ENCODE data around the gene ICE2. TPM values are rescaled to one million over a fixed set of nuclear protein-coding genes. Genes with fewer than 3 reads are reported as not detected.

Gene ICE2
- polyA plus RNA-seq, 1 donor = 41.1 TPM

DNA sequence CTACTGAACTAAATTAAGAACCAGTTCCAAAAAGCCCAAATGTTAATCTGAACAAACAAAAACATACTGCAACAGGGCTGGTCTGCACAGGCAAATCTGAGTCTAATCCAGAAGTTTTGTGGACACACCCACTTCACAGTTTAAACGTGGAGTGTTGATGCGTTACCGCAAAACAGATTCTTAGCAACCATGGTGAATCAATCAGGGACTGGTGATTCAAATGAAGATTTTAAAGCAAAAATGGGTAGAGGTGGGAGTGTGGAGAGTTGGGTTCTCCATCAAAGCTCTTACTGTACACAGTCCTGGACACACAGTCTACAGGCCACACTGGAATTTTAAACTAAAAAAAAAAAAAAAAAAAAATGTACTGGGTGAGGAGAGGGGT, 86.3 kb downstream of the ICE2 start:
- H3K9me3 ChIP-seq (ENCODE audit: control insufficient read depth, low read depth, low read length) = no peaks in the 10 kb centered on the region
- H3K36me3 ChIP-seq (ENCODE audit: control insufficient read depth, insufficient read depth, low read length) = peaks cover 20% of the 10 kb centered on the region
- peaks cover 76% of the 10 kb centered on the region for H3K4me1 ChIP-seq (ENCODE audit: control insufficient read depth, insufficient read depth, low read length)
- H3K27me3 ChIP-seq (ENCODE audit: control insufficient read depth, insufficient read depth, low read length) = no peaks in the 10 kb centered on the region
- H3K27ac ChIP-seq (ENCODE audit: low read length) = peak overlapping the region; percentile 93
- DNase-seq = peak; percentile 60 to 76
- no peak overlapping the region for H3K4me3 ChIP-seq (ENCODE audit: low read length)
- WGBS (ENCODE audit: insufficient coverage, low lambda C conversion rate) = no CpG with 5 or more reads among the region's 3 CpGs

DNA sequence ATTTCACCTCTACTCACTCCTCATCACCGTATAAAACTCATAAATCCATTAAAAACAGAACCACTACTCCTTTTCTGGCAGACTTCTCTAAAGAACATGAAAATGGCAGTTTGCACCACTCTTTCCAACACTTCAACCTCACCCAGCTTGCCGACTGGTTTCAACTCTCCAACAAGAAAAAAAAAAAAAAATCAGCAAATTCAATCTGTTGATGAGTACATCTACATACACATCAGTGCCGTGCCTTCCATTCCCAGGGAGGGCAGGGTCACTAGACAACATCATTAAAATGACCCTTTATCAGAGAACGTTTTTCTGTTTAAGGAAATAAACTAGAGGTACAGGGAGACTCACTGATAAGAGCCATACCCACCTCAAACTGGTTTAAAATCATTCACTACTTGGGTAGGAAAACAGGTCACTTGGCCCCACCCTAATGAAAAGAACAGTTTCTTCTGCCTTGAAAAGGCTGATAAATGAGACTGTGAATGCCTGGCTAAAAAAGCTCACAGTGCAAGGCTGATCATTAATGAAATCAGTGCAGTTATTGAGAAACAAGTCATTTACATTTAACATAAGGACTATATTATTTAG, 87.1 kb downstream of the ICE2 start:
- H3K9me3 ChIP-seq (ENCODE audit: control insufficient read depth, low read depth, low read length) = no peaks in the 10 kb centered on the region
- peak overlapping the region; percentile 93 for H3K27ac ChIP-seq (ENCODE audit: low read length)
- H3K36me3 ChIP-seq (ENCODE audit: control insufficient read depth, insufficient read depth, low read length) = peaks cover 20% of the 10 kb centered on the region
- H3K4me3 ChIP-seq (ENCODE audit: low read length) = no peak overlapping the region
- no CpG with 5 or more reads among the region's 4 CpGs for WGBS (ENCODE audit: insufficient coverage, low lambda C conversion rate)
- peak; percentile 42 to 82 for DNase-seq
- no peaks in the 10 kb centered on the region for H3K27me3 ChIP-seq (ENCODE audit: control insufficient read depth, insufficient read depth, low read length)
- peaks cover 76% of the 10 kb centered on the region for H3K4me1 ChIP-seq (ENCODE audit: control insufficient read depth, insufficient read depth, low read length)

DNA sequence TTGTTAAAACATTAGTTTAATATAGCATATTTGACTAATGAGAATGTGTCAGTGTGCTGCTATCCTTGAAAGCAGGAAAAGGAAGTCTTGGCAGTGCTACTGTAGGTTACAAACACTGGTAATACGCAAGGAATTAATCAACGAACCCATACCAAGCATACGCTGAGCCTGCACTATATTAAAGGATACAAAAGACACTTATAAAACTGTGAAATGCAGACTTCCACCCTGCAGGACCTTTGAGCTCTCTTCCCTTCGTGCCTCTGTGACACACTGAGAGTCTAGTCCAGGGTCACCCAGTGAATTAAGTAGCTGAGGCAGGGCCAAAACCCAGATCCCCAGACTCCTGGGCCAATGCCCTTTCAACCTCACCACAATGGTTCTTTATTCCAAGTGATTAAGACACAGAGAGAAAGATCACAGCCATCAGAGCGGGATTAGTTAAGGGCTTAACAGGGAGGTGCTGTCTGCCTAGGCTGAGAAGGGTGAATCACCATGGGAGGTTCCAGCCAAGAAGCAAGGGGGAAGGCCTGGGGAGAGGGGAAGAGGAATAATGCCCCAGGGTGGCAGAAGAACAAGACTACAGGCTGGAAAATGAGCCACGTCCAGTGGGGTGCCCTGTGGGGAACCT, 88.0 kb downstream of the ICE2 start:
- DNase-seq = peak; percentile 86 to 96
- no peak overlapping the region for H3K4me3 ChIP-seq (ENCODE audit: low read length)
- no CpG with 5 or more reads among the region's 6 CpGs for WGBS (ENCODE audit: insufficient coverage, low lambda C conversion rate)
- H3K27me3 ChIP-seq (ENCODE audit: control insufficient read depth, insufficient read depth, low read length) = no peaks in the 10 kb centered on the region
- H3K9me3 ChIP-seq (ENCODE audit: control insufficient read depth, low read depth, low read length) = no peaks in the 10 kb centered on the region
- peaks cover 17% of the 10 kb centered on the region for H3K36me3 ChIP-seq (ENCODE audit: control insufficient read depth, insufficient read depth, low read length)
- H3K27ac ChIP-seq (ENCODE audit: low read length) = peak overlapping the region; percentile 93
- H3K4me1 ChIP-seq (ENCODE audit: control insufficient read depth, insufficient read depth, low read length) = peaks cover 69% of the 10 kb centered on the region

DNA sequence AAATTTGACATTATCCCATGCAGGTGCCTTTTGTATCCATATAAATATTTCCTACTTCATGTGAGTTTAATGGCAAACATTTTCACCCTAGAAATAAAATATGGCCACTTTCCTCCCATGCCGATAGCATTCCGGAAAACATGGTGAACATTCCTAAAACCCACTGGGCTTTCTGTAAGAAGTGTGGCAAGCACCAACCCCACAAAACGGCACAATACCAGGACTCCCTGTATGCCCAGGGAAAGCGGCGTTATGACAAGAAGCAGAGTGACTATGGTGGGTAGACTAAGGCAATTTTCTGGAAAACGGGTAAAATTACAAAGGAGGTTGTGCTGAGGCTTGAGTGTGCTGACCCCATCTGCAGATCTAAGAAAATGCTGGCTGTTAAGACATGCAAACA, 88.7 kb downstream of the ICE2 start:
- Histone ChIP-seq H3K27ac (ENCODE audit: low read length) (peak overlapping the region; percentile 93), H3K36me3 (ENCODE audit: control insufficient read depth, insufficient read depth, low read length) (peaks cover 12% of the 10 kb centered on the region), H3K4me3 (ENCODE audit: low read length) (no peak overlapping the region), H3K9me3 (ENCODE audit: control insufficient read depth, low read depth, low read length) (no peaks in the 10 kb centered on the region), H3K27me3 (ENCODE audit: control insufficient read depth, insufficient read depth, low read length) (no peaks in the 10 kb centered on the region), H3K4me1 (ENCODE audit: control insufficient read depth, insufficient read depth, low read length) (peaks cover 61% of the 10 kb centered on the region)
- DNase-seq = no peak
- WGBS (ENCODE audit: insufficient coverage, low lambda C conversion rate) = 89% methylated on average over 3 of the region's 6 CpGs

DNA sequence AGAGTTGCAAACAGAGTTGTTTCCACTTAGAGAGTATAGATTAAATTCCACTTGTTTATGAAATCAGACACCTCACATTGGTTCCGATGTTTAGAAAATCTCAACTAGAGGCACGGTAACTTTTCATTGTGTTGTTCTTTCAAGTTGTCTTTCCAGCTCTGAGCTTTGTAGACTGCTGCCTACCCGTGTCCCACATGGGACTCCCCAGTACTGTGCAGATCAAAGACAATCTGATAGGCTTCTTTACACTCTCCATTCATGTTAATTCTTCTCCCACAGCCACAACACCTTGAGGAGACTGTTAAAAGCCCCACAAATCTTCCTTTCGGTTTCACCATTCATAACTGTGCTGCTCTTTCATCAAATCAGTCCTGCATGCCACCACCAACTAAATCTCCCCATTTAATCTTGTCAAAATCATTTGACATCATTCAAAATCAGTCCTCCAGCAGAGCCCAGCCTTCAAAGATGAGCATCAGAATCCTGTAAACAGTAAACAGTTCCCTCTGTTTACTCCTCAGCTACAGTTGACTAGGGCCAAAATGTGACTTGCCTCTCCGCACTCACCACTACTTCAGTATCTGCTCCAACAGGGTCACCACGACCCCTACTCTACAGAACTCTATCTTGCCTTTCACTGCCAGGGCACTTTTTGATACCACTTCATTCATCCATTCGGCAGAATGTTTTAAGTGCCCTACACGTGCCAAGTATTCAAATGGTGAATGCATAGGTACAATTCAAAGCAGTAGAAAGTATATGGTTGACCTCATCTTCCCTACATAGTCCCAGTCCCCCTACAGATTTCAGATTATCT, 89.5 kb downstream of the ICE2 start:
- no peaks in the 10 kb centered on the region for H3K27me3 ChIP-seq (ENCODE audit: control insufficient read depth, insufficient read depth, low read length)
- peaks cover 9% of the 10 kb centered on the region for H3K36me3 ChIP-seq (ENCODE audit: control insufficient read depth, insufficient read depth, low read length)
- peaks cover 54% of the 10 kb centered on the region for H3K4me1 ChIP-seq (ENCODE audit: control insufficient read depth, insufficient read depth, low read length)
- H3K27ac ChIP-seq (ENCODE audit: low read length) = peak overlapping the region; percentile 93
- WGBS (ENCODE audit: insufficient coverage, low lambda C conversion rate) = 0% methylated on average over 1 of the region's 8 CpGs
- DNase-seq = peak in 1 of 2 donors; percentile 66
- H3K9me3 ChIP-seq (ENCODE audit: control insufficient read depth, low read depth, low read length) = no peaks in the 10 kb centered on the region
- no peak overlapping the region for H3K4me3 ChIP-seq (ENCODE audit: low read length)

DNA sequence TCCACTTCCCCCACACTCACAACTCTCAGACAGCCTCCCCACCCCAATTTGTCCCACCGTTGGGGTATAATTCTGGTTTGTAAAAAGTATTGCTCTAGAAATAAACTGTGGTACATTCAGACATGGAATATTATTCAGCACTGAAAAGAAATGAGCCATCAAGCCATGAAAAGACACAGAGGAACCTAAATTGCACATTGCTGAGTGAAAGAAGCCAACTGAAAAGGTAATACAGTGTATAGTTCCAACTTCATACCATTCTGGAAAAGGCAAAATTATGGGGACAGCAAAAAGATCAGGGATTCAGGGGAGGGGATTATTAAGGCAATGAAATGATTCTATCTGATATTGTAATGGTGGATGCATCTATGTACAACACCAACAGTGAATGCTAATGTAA, 91.6 kb downstream of the ICE2 start:
- Histone ChIP-seq H3K9me3 (ENCODE audit: control insufficient read depth, low read depth, low read length) (no peaks in the 10 kb centered on the region), H3K36me3 (ENCODE audit: control insufficient read depth, insufficient read depth, low read length) (peaks cover 29% of the 10 kb centered on the region), H3K4me1 (ENCODE audit: control insufficient read depth, insufficient read depth, low read length) (peaks cover 33% of the 10 kb centered on the region), H3K27me3 (ENCODE audit: control insufficient read depth, insufficient read depth, low read length) (no peaks in the 10 kb centered on the region), H3K4me3 (ENCODE audit: low read length) (no peak overlapping the region), H3K27ac (ENCODE audit: low read length) (no peak overlapping the region)
- DNase-seq = no peak
- no CpG with 5 or more reads among the region's 1 CpG for WGBS (ENCODE audit: insufficient coverage, low lambda C conversion rate)

DNA sequence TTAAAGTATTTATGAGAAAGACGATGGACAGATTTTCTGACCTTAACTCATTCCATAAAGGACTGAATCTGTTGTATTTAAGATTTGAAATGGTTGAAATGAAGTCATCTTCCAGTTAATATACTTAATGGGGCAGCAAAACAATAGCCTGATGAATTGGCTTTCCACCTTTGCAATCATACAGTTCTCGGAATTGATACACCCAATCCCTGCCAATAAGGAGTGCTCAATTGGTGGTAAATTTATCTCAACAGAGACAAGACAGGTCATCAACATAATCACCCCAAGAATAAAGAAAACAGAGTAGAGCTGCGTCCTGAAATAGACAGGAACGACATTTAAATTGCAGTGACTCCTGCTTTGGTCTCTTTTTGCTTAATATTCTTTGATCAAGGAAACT, 92.3 kb downstream of the ICE2 start:
- Histone ChIP-seq H3K4me3 (ENCODE audit: low read length) (no peak overlapping the region), H3K9me3 (ENCODE audit: control insufficient read depth, low read depth, low read length) (no peaks in the 10 kb centered on the region), H3K36me3 (ENCODE audit: control insufficient read depth, insufficient read depth, low read length) (peaks cover 35% of the 10 kb centered on the region), H3K27me3 (ENCODE audit: control insufficient read depth, insufficient read depth, low read length) (no peaks in the 10 kb centered on the region), H3K27ac (ENCODE audit: low read length) (no peak overlapping the region), H3K4me1 (ENCODE audit: control insufficient read depth, insufficient read depth, low read length) (peaks cover 30% of the 10 kb centered on the region)
- WGBS (ENCODE audit: insufficient coverage, low lambda C conversion rate) = 89% methylated on average over 3 of the region's 4 CpGs
- DNase-seq = no peak

DNA sequence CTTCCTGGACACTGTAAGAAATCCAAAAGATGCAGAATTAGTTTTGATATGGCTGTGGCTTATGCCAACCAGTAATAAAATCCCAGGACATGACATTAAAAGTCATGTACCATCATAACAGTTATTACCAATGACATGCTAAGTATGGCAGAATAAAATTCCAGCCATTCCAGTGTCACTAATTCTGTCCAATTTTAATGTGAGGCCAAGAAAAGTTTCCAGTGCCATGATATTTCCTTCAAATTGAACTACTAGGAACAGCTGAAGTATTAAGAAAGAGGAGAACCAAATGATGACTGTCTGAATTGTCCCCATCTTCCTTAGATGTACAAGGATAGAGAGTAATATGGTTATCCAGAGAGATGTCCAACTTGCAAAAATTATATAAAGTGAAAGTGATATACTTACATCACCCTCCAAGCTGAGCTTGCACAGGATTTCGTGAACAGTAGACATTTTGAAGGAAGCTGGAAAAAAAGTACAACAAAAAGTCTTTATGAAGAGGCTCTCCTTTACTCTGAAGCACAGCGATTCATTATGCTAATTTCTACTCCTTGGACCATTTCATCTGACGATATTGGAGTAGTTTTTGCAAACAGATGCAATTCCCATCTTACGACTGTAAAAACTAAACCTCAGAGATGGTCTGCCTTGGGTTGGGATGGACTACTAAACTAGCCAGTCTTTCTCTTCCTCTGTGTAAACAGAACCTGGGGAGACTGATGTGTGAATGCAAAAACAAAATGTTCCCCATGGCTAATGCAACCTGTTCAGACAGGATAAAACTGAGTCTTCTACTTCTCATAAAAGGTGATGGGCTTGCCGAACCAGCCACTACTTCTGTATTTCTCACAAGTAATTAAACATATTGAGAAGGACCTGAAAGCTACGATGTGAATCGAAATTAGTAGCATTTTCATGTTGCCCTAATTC, 93.1 kb downstream of the ICE2 start:
- DNase-seq = no peak
- no peak overlapping the region for H3K4me3 ChIP-seq (ENCODE audit: low read length)
- WGBS (ENCODE audit: insufficient coverage, low lambda C conversion rate) = 100% methylated on average over 2 of the region's 7 CpGs
- H3K27ac ChIP-seq (ENCODE audit: low read length) = no peak overlapping the region
- peaks cover 23% of the 10 kb centered on the region for H3K4me1 ChIP-seq (ENCODE audit: control insufficient read depth, insufficient read depth, low read length)
- peaks cover 43% of the 10 kb centered on the region for H3K36me3 ChIP-seq (ENCODE audit: control insufficient read depth, insufficient read depth, low read length)
- no peaks in the 10 kb centered on the region for H3K27me3 ChIP-seq (ENCODE audit: control insufficient read depth, insufficient read depth, low read length)
- no peaks in the 10 kb centered on the region for H3K9me3 ChIP-seq (ENCODE audit: control insufficient read depth, low read depth, low read length)

DNA sequence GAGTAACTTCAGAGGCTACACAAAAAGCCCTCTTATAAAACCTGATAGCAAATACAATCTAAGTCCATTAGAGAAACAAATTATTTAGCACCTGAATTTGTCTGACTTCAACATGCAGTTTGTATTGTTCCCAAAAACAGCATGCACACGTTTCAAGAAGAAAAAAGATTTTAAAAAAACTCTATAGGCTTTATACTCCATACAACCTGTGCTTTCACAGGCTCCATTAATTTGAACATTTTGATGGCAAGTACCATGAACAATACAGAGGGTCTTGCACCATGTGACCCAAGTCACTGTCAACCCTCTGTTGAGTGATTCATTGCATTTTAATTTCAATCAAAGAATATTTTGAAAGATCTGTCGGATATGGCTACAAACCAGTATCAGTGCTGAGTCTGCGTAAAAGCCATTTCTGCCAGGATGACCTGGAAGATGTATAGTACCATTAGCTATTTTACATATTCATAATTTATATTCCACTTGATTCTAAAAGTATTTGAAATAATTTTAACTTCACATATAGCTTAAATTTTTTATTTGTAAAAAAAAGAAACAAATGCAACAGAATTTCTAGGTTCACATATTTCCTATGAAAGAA, 94.3 kb downstream of the ICE2 start:
- Histone ChIP-seq H3K27me3 (ENCODE audit: control insufficient read depth, insufficient read depth, low read length) (no peaks in the 10 kb centered on the region), H3K36me3 (ENCODE audit: control insufficient read depth, insufficient read depth, low read length) (peaks cover 46% of the 10 kb centered on the region), H3K4me3 (ENCODE audit: low read length) (no peak overlapping the region), H3K27ac (ENCODE audit: low read length) (no peak overlapping the region), H3K9me3 (ENCODE audit: control insufficient read depth, low read depth, low read length) (no peaks in the 10 kb centered on the region), H3K4me1 (ENCODE audit: control insufficient read depth, insufficient read depth, low read length) (peaks cover 20% of the 10 kb centered on the region)
- no CpG with 5 or more reads among the region's 3 CpGs for WGBS (ENCODE audit: insufficient coverage, low lambda C conversion rate)
- DNase-seq = no peak

Data from large intestine (tissue), 3 donors.